ENCODE results near the gene AVPI1. TPM values are rescaled to one million over a fixed set of nuclear protein-coding genes. Genes with fewer than 3 reads are reported as not detected.

AVPI1 gene
- total and polyA plus RNA-seq, 2 of the 13 experiments (the other 11 are each of a cell fraction or from before 2014, with no cell fraction given) = 39.8 to 61.2 TPM

GRCh38 chr10:97707134-97707861, 20.3 kb upstream of the AVPI1 start (continued):
- TF ChIP-seq MIXL1 (CRISPR knock-in tag; IDR thresholded peaks at IDR 0.05) (no peak), ZBTB7B (CRISPR knock-in tag; IDR thresholded peaks at IDR 0.05) (peak; percentile 88), RAD21 (CRISPR knock-in tag; IDR thresholded peaks at IDR 0.05) (0 out of 2 replicates have a peak, but pooled peaks have one; percentile 14), IKZF4 (CRISPR knock-in tag; IDR thresholded peaks at IDR 0.05; ENCODE audit: borderline replicate concordance, low read depth, not compliant biosample characterization) (no peak), ZNF7 (CRISPR knock-in tag; IDR thresholded peaks at IDR 0.05) (peak; percentile 72; the same call in 1 of the 2 replicates), NCOR1 (IDR thresholded peaks at IDR 0.05; ENCODE audit: borderline replicate concordance, low read length) (peak; percentile 81), ZNF788 (CRISPR knock-in tag; IDR thresholded peaks at IDR 0.05; ENCODE audit: borderline replicate concordance) (peak; percentile 50; the same call in 1 of the 2 replicates), ZGPAT (CRISPR knock-in tag; IDR thresholded peaks at IDR 0.05) (peak; percentile 39; the same call in 1 of the 2 replicates), ZNF326 (CRISPR knock-in tag; IDR thresholded peaks at IDR 0.05; ENCODE audit: borderline replicate concordance) (no peak), CHD2 (IDR thresholded peaks at IDR 0.05; ENCODE audit: low read depth, low read length) (no peak), ZNF230 (CRISPR knock-in tag; IDR thresholded peaks at IDR 0.05) (no peak), CBX1 (IDR thresholded peaks at IDR 0.05; ENCODE audit: low read depth) (peak; percentile 72), ELF4 (CRISPR knock-in tag; IDR thresholded peaks at IDR 0.05; ENCODE audit: borderline replicate concordance) (no peak), BHLHE40 (IDR thresholded peaks at IDR 0.05; ENCODE audit: low read length) (no peak; the same call in 1 of the 2 replicates), ZNF777 (CRISPR knock-in tag; IDR thresholded peaks at IDR 0.05) (no peak), ESRRA (CRISPR knock-in tag; IDR thresholded peaks at IDR 0.05; ENCODE audit: low read depth) (peak; percentile 100), ZBTB4 (CRISPR knock-in tag; IDR thresholded peaks at IDR 0.05; ENCODE audit: borderline replicate concordance) (peak; percentile 49; the same call in 1 of the 2 replicates), ZNF251 (CRISPR knock-in tag; IDR thresholded peaks at IDR 0.05) (no peak), NRL (CRISPR knock-in tag; IDR thresholded peaks at IDR 0.05; ENCODE audit: borderline replicate concordance) (peak; percentile 20; the same call in 1 of the 2 replicates), TBL1XR1 (IDR thresholded peaks at IDR 0.05; ENCODE audit: borderline replicate concordance, low read length, partially characterized antibody) (no peak)
- TF ChIP-seq, protein P1, sequence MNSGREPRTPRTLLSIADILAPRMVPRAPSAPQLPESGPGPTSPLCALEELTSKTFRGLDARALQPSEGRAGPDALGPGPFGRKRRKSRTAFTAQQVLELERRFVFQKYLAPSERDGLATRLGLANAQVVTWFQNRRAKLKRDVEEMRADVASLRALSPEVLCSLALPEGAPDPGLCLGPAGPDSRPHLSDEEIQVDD (CRISPR knock-in tag; IDR thresholded peaks at IDR 0.05; ENCODE audit: borderline replicate concordance) = no peak
- TF ChIP-seq, protein P2, sequence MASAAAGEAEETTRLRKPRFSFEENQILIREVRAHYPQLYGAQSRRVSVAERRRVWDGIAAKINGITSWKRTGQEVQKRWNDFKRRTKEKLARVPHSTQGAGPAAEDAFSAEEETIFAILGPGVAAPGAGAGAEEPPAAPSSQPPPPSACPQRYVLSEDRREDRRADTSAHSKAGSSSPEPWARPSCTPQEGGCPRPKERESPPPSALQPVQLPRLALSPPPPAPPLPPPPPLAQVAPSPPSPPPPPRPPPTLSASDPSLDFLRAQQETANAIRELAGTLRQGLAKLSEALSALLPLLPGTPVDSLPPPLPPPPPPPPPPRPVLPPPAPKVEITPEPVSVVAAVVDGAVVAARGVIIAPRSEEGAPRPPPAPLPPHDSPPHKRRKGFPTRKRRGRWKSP (CRISPR knock-in tag; IDR thresholded peaks at IDR 0.05) = peak; percentile 21; the same call in 1 of the 2 replicates
- TF ChIP-seq, protein P3, sequence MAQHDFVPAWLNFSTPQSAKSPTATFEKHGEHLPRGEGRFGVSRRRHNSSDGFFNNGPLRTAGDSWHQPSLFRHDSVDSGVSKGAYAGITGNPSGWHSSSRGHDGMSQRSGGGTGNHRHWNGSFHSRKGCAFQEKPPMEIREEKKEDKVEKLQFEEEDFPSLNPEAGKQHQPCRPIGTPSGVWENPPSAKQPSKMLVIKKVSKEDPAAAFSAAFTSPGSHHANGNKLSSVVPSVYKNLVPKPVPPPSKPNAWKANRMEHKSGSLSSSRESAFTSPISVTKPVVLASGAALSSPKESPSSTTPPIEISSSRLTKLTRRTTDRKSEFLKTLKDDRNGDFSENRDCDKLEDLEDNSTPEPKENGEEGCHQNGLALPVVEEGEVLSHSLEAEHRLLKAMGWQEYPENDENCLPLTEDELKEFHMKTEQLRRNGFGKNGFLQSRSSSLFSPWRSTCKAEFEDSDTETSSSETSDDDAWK (CRISPR knock-in tag; IDR thresholded peaks at IDR 0.05) = no peak

All from HepG2 (cell line).